HL-60 (cell line): Measurements from ENCODE around the gene MED15.

Experiments used
- DNase-seq, 2 experiments: peaks; one replicate each; pipeline ENCODE4 v3.0.0-alpha.2; 2010 to 2020; ENCODE audit warnings: low read depth in 1 of 2, low spot score in 1 of 2
- H3K27ac ChIP-seq: fragments of 250-450 bp; sonication (Bioruptor Pico); replicated peaks from 2 replicates; pipeline ENCODE4 v1.5.1; 2020; ENCODE audit warnings: mild to moderate bottlenecking, moderate library complexity
- H3K27me3 ChIP-seq: fragments of 250-450 bp; sonication (Bioruptor Pico); 2 replicates; pipeline ENCODE4 v1.5.1; 2021; ENCODE audit warnings: mild to moderate bottlenecking, moderate library complexity; ENCODE audit not compliant: insufficient read depth, poor library complexity, severe bottlenecking
- H3K4me3 ChIP-seq: replicated peaks from 2 replicates; pipeline ENCODE4 v1.5.1; 2011; ENCODE audit warnings: mild to moderate bottlenecking, control low read depth, low read length; ENCODE audit not compliant: insufficient read depth
- GABPA ChIP-seq: IDR thresholded peaks from 2 replicates; pipeline ENCODE4 v1.6.1; 2012; ENCODE audit warnings: low read depth
- POLR2AphosphoS5 ChIP-seq: IDR thresholded peaks from 2 replicates; pipeline ENCODE4 v1.6.1; 2012; ENCODE audit warnings: low read depth
- SPI1 ChIP-seq: IDR thresholded peaks from 2 replicates; pipeline ENCODE4 v1.6.1; 2012; ENCODE audit warnings: low read depth, mild to moderate bottlenecking, borderline replicate concordance
- TF ChIP-seq, protein P1 (sequence below): IDR thresholded peaks from 2 replicates; pipeline ENCODE4 v1.6.1; 2012; ENCODE audit warnings: low read depth; ENCODE audit not compliant: insufficient replicate concordance
- TF ChIP-seq, protein P2 (sequence below): IDR thresholded peaks from one replicate; pipeline ENCODE4 v1.5.1; 2011; ENCODE audit warnings: low read length, control low read depth, inconsistent platforms; ENCODE audit not compliant: insufficient read depth

Gene MED15

DNA sequence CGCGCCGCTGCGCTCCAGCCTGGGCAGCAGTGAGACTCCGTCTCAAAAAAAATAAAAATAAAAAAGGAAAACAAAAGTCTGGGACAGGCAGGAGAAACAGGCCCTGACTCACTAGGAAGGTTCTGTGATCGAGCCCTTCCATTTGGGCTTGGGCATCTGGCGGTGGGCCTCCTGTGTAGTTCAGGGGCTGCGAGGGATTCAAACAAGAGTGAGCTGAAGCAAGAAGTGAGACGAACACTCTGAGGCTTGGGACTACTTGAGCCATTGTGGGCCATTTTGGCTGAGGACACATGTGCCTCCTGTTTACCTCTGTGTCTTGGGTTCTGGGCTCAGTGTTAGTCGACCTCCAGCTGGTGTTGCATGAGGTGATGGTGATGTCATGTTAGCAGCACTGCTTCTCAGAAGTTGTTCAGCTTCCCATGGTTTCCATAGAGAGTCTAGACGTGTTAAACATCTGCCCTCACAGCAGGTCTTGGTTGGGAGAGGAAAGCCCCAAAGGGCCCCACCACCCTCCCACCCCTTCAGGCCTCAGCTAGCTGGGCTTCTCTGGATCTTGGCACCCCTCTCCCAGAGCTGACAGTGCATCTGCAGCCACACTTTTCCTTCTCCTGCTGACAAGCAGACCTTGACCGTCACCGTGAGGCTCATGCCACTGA is 57.8 kb downstream of the MED15 start:
- no peak for DNase-seq
- no peak overlapping the region for H3K27ac ChIP-seq
- no peak overlapping the region for H3K4me3 ChIP-seq
- H3K27me3 ChIP-seq = no peaks in the 10 kb centered on the region
- TF ChIP-seq SPI1 (no peak), GABPA (no peak), POLR2AphosphoS5 (no peak)
- TF ChIP-seq, protein P1, sequence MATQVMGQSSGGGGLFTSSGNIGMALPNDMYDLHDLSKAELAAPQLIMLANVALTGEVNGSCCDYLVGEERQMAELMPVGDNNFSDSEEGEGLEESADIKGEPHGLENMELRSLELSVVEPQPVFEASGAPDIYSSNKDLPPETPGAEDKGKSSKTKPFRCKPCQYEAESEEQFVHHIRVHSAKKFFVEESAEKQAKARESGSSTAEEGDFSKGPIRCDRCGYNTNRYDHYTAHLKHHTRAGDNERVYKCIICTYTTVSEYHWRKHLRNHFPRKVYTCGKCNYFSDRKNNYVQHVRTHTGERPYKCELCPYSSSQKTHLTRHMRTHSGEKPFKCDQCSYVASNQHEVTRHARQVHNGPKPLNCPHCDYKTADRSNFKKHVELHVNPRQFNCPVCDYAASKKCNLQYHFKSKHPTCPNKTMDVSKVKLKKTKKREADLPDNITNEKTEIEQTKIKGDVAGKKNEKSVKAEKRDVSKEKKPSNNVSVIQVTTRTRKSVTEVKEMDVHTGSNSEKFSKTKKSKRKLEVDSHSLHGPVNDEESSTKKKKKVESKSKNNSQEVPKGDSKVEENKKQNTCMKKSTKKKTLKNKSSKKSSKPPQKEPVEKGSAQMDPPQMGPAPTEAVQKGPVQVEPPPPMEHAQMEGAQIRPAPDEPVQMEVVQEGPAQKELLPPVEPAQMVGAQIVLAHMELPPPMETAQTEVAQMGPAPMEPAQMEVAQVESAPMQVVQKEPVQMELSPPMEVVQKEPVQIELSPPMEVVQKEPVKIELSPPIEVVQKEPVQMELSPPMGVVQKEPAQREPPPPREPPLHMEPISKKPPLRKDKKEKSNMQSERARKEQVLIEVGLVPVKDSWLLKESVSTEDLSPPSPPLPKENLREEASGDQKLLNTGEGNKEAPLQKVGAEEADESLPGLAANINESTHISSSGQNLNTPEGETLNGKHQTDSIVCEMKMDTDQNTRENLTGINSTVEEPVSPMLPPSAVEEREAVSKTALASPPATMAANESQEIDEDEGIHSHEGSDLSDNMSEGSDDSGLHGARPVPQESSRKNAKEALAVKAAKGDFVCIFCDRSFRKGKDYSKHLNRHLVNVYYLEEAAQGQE = no peak
- TF ChIP-seq, protein P2, sequence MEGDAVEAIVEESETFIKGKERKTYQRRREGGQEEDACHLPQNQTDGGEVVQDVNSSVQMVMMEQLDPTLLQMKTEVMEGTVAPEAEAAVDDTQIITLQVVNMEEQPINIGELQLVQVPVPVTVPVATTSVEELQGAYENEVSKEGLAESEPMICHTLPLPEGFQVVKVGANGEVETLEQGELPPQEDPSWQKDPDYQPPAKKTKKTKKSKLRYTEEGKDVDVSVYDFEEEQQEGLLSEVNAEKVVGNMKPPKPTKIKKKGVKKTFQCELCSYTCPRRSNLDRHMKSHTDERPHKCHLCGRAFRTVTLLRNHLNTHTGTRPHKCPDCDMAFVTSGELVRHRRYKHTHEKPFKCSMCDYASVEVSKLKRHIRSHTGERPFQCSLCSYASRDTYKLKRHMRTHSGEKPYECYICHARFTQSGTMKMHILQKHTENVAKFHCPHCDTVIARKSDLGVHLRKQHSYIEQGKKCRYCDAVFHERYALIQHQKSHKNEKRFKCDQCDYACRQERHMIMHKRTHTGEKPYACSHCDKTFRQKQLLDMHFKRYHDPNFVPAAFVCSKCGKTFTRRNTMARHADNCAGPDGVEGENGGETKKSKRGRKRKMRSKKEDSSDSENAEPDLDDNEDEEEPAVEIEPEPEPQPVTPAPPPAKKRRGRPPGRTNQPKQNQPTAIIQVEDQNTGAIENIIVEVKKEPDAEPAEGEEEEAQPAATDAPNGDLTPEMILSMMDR = no peak

DNA sequence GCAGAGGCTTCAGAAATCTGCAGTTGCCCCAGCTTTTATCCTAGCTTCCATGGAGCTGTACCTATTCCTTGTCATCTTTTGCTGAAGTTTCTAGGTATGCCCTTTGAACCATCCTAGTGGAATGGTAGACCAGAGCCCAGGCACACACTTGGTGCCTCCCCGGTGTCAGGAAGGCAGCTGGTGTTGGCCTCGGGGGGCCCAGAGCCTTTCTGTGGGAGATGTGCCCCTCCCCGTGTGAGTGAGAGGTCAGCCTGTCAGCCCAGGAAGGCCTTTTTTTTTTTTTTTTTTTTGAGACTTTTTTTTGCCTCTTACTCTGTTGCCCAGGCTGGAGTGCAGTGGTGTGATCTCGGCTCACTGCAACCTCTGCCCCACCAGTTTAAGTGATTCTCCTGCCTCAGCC is 58.4 kb downstream of the MED15 start:
- Histone ChIP-seq H3K4me3 (no peak overlapping the region), H3K27me3 (no peaks in the 10 kb centered on the region), H3K27ac (no peak overlapping the region)
- TF ChIP-seq SPI1 (no peak), GABPA (no peak)
- no peak for DNase-seq

DNA sequence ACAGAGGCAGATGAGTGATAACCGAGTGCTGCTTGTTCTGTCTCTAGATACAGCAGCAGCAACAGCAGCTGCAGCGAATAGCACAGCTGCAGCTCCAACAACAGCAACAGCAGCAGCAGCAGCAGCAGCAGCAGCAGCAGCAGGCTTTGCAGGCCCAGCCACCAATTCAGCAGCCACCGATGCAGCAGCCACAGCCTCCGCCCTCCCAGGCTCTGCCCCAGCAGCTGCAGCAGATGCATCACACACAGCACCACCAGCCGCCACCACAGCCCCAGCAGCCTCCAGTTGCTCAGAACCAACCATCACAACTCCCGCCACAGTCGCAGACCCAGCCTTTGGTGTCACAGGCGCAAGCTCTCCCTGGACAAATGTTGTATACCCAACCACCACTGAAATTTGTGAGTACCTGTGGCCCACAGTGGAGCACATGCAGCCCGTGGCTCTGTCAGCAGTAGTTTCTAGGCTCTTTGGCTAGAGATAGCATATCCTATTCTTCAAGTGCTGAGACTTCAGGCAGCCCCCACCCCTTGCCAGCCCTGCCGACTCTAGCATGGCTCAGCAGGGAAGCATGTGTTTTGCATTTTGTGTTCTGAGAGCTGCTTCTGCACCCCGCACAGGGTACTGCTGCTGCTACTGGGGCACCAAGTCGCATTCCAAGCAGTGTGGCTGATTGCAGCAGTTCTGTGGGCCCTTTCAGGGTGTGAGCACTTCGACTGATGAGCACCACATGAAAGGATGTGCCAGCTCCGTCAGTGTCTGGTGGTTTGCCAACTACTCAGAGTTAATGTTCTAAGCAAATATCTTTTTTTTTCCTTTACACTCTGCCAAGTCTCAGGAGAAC is 59.2 kb downstream of the MED15 start:
- no peak for TF ChIP-seq GABPA
- no peak for TF ChIP-seq SPI1
- no peak for TF ChIP-seq POLR2AphosphoS5
- TF ChIP-seq, protein P1 = no peak
- TF ChIP-seq, protein P2 = no peak
- Histone ChIP-seq H3K27me3 (no peaks in the 10 kb centered on the region), H3K27ac (no peak overlapping the region), H3K4me3 (no peak overlapping the region)
- no peak for DNase-seq

DNA sequence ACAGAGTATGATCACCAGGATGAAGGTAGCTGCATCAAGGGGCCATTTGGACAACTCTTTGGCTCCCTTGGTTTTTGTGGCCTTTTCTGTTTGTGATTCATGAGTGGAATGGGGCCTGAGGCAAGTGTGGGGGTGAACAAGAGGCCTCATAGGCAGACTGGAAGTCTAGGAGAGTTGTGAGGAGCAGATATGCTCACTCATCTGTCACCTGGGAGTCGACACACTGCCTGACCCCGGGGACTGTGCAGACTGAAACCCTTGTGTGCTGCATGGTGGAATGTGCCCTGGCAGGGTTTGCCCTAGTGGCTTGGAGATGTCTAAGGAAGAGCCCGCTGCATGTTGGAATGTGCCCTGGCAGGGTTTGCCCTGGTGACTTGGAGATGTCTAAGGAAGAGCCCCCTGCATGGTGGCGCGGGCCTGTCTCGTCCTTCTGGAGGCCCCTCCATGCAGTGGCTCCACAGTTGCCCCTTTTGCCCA is 60.0 kb downstream of the MED15 start:
- DNase-seq = no peak
- H3K4me3 ChIP-seq = no peak overlapping the region
- no peak overlapping the region for H3K27ac ChIP-seq
- TF ChIP-seq GABPA = no peak
- TF ChIP-seq SPI1 = no peak
- no peak for TF ChIP-seq POLR2AphosphoS5
- TF ChIP-seq, protein P1 = no peak
- TF ChIP-seq, protein P2 = no peak
- no peaks in the 10 kb centered on the region for H3K27me3 ChIP-seq
